ENCODE results near the gene CREB5.

DNA sequence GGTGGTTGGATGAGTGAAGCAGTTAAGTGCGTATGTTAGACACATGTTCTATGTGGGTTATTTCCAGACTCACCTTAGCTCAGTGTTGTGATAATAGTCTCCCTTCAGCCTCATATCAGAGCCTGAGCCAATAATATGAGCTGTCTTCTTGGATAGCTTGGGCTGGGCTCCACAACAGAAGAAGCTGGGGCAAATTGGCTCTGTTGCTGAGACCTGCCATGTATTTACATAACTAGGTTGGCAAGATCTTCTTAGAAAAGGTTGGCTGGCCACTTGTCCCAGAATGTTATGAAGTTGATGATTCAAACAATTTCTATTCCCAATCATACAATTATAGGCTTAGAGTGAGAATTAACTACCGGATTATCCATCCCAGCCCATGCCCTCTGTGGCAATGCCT is 35.7 kb upstream of the CREB5 start:
- TF ChIP-seq, protein P1, sequence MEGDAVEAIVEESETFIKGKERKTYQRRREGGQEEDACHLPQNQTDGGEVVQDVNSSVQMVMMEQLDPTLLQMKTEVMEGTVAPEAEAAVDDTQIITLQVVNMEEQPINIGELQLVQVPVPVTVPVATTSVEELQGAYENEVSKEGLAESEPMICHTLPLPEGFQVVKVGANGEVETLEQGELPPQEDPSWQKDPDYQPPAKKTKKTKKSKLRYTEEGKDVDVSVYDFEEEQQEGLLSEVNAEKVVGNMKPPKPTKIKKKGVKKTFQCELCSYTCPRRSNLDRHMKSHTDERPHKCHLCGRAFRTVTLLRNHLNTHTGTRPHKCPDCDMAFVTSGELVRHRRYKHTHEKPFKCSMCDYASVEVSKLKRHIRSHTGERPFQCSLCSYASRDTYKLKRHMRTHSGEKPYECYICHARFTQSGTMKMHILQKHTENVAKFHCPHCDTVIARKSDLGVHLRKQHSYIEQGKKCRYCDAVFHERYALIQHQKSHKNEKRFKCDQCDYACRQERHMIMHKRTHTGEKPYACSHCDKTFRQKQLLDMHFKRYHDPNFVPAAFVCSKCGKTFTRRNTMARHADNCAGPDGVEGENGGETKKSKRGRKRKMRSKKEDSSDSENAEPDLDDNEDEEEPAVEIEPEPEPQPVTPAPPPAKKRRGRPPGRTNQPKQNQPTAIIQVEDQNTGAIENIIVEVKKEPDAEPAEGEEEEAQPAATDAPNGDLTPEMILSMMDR (IDR thresholded peaks at IDR 0.05): no peak
- no peak for TF ChIP-seq POLR2A (IDR thresholded peaks at IDR 0.05)
